ENCODE measurements around the gene TRIP10. TPM values are rescaled to one million over a fixed set of nuclear protein-coding genes. Genes with fewer than 3 reads are reported as not detected.
"Not testable (repeated sequence)": the region's sequence is repeated elsewhere in the genome, so short reads cannot be mapped to it uniquely, and the experiment has no call there.

TRIP10 gene, protein sequence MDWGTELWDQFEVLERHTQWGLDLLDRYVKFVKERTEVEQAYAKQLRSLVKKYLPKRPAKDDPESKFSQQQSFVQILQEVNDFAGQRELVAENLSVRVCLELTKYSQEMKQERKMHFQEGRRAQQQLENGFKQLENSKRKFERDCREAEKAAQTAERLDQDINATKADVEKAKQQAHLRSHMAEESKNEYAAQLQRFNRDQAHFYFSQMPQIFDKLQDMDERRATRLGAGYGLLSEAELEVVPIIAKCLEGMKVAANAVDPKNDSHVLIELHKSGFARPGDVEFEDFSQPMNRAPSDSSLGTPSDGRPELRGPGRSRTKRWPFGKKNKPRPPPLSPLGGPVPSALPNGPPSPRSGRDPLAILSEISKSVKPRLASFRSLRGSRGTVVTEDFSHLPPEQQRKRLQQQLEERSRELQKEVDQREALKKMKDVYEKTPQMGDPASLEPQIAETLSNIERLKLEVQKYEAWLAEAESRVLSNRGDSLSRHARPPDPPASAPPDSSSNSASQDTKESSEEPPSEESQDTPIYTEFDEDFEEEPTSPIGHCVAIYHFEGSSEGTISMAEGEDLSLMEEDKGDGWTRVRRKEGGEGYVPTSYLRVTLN
- 82.4 TPM for total RNA-seq

DNA sequence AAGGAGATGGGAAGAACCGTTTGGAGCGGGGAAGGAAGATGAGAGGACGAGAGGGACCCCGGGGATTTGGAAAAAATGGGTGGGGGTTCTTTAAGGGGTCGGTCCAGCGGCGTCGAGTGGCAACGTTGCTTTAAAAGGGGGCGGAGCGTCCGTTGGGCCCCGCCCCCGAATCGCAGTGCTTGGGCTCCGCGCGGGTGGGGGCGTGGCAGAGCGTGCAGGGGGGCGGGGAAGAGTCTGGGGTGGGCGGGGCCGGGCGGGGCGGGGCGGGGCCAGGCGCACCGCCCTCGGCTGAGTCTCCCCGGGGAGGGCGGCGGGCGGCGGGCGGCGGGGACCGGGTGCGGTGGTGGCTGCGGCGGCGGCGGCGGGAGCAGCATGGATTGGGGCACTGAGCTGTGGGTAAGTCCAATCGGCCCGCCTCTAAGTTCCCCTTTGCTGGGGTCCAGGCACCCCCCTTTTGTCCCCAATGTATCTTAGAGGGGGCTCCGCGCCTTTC is at the start of gene TRIP10:
Gene TRIP10 (plus strand): TSS at position 291 of the 493 bp plus-strand sequence. CDS start 82 bp downstream, at position 373.
- DNase-seq = peak; percentile 95

DNA sequence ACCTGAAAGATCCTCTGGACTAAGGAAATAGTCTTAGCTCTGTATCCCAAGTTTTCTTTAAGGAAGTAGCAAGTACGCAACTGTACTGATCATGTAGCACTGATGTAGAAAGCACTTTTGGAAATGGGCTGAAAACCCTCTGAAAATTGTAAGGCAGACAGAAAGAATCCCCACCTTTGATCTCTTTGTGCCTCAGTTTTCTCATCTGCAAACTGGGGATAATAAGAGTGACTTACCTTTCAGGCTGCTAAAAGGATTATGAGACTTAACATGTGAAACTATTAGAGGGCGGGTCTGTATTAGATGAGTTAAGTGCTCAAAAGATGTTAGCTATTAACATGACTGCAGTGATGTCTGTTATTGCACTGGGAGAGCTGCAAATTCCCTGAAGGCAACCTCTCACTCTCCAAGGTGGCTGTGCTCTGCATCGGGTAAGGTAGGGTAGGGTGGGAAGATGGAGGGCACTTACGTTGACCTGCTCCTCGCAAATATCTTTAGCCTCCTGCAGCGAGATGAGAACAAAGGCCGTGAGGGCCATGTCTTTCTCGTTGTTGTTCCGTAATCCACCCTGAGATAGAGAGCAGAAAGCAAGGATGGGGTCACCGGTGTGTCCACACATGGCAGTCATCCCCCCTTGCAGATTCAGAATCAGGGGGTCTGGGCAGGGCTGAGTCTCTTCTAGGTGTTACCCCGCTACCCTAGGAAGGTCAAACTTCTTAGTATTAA is 49.2 kb upstream of the TRIP10 start:
- DNase-seq = no peak

DNA sequence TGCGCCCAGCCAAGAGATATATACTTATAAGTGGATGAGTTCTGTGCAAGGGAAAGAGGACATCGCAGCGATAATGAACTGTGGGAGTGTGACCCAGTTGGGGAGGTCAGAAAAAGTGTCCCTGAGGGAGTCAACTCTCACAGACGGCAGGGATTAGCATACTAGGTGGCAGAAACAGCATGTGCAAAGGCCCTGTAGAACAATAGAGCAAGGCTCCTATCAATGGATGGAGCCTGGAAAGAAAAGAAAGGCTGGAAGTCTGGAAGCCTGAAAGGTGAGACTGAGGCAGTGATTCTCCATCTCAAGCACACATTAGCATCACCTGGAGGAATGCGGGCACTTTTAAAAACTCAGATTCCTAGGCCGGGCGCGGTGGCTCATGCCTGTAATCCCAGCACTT is 48.1 kb upstream of the TRIP10 start:
- DNase-seq = no peak

DNA sequence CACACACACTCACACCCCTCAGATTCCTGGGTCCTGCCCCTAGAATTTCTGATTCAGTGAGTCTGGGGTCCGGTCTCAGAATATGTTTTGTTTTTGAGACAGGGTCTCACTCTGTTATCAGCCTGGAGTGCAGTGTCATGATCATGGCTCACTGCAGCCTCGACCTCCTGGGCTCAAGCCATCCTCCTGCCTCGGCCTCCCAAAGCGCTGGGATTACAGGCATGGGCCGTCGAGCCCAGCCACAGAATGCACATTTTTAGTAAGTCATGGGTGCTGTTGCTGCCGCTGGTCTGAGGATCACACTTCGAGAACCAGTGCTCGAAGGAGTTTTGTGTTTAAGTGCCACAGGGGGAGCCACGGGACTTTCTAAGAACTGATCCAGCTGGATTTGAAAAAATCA is 47.5 kb upstream of the TRIP10 start:
- DNase-seq = no peak

DNA sequence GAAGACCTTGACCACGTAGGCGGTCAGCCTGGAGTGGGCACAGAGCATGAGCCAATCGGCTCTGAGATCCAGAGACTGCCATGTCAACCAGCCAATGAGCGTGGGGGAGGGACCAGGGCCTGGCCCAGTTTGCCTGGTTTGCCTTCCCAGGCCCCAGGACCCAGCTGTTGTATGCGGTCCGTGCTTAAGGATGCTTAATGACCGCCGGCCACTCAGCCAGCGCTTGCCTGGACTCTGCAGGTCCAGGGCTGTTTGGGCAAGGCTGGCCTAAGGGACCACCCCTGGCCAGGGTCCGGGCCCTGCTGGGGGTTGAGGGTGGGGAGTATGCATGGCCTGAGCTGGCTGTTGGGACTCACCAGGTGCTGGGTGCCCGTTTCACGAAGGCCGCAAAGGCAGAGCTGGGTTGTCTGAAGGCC is 46.4 kb upstream of the TRIP10 start:
- no peak for DNase-seq

DNA sequence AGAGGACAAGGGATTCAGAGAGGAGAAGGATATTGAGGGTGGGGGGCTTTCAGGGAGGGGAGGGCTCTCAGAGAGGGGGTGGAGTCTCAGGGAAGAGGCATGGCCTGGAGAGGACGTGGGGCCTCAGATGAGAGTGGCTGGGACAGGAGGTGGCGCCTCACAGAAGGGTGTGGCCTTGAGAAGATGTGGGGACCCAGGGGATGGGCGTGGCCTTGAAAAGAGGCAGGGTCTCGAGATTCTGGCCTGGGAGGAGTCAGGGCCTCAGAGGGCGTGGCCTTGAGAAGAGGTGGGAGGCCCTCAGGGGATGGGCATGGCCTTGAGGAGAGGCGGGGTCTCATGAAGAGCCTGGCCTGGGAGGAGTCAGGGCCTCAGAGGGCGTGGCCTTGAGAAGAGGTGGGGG is 45.8 kb upstream of the TRIP10 start:
- no peak for DNase-seq

DNA sequence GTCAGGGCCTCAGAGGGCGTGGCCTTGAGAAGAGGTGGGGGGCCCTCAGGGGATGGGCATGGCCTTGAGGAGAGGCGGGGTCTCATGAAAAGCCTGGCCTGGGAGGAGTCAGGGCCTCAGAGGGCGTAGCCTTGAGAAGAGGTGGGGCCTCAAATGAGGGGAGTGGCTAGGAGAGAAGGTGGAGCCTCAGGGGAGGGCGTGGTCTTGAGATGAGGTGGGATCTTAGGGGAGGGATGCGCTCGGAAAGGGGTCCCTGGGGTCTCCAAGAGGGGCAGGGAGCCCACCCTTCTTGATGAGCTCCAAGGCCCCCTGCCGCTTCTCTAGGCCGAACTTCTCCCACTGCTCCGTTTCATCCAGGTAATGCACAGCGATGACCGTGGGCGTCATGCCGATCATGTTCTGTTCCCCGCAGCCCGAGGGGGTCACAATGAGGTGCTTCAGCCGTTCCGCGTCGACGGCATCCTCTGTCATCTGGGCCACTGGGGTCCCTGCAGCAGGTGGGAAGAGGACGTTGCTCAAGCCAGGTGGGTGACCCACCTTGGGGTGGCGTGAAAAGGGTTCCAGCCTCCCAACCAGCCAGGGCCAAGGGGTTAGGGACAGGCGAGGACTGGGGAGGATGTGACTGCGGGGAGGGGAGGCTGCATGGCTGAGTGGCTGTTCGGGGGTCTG is 45.2 kb upstream of the TRIP10 start:
- no peak for DNase-seq

DNA sequence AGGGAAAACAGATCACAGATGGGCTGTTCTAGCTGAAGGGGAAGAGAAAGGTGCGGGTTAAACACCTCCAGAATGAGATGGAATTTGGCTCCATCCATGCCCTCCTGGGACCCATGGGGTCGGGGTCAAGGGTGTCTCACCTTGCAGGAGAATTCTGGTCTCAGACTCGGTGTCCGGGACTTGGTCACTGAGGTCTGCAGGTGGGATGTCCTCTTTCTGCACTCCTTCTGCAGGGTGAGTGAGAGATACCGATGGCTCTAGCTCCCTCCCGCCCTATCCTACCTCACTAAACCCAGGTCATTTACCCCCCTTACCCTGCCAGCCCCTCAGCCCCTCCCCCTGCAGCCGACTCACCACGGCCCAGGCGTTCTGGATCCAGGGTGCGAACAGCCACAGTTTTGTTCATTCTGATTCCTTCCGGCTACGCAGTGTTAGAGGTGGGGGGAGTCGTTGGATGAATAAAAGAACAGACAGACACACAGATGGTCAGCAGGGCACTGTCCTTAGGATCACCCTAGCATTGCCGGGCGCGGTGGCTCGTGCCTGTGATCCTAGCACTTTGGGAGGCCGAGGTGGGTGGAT is 43.1 kb upstream of the TRIP10 start:
- DNase-seq = no peak

DNA sequence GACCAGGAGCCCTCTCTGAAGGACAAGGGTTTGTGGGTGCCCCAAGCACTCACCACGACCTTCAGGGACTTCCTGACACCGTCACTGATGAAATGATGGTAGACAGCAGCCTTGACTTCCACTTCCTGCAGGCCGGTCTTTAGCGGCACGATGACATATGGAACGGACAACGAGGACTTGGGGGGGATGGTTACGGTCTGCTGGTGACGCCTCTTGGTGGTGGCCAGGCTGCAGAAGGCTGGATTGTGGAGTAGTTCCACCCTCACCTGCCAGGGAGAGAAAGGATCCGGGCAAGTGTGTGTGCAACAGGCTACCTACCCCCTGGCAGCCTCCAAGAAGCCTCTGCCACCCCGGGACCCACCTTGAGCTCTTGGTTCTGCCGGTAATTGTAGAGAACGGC is 42.2 kb upstream of the TRIP10 start:
- no peak for DNase-seq

DNA sequence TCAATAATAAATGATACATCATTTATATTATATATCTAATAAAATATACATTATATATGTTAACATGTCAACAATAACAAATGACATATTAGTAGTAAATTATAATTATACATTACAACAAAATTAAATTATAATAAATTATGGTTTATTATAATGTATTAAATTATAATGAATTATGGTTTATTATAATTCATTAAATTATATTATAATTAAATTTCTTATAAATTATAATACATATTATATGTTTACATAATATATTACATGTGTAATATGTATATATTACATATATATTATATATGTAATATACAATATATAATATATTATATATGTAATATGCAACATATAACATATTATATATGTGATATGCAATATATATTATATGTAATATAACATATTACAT is 39.5 kb upstream of the TRIP10 start:
- no peak for DNase-seq

DNA sequence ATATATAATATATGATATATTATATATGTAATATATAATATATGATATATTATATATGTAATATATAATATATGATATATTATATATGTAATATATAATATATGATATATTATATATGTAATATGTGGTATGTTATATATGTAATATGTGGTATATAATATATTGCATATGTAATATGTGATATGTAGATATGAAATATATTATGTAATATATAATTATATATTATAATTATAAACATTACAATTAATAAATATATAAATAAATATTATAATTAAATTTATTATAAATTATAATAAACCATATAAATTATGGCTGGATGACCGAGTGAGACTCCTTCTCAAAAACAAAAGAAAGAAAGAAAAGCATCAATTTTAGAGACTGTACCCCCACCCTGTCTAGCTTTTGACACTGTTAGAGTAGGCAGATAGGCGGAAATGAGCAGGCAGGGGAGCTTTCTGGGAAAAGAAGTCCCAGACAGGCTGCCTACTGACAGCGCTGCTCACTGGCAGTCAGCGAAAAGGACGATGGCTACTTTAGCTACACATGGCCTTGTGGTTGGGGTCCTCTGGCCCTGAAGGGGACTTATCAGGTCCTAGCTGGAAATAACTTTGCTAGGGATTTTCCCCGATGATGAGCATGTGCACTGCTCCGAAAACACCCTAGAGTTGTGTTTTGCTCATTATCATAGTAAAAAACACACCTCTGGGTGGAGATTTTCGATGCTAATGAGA is 38.7 kb upstream of the TRIP10 start:
- DNase-seq = no peak

DNA sequence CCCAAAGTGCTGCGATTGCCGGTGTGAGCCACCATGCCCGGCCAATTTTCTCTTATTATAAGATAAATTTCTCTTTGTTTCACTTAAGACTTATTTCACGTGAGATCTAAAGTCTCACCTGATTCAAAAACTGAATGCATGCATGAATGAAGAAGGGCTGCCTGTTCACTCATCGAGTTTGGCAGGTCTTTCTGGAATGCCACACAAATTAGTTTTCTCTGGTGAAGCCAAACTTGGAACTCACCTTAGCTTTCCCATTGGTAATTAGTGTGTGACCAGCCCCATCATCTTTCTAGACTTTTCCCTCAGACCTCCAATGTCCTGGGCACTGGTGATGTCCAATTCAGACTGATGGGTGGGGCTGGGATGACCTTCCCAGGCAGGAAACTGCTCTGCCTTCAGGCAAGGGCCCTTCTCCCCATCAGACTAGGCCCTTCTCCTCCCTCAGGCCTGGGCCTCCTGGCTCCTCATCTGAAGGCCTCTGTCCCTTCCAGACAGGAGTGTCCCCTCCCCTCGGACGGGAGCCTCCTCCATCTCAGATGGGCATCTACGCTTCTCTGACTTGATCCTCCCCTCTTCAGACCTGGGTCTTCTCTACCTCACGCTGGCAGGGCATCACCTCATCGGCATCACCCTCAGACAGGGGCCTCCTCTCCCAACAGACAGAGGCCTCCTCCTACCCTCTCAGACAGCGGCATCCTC is 33.4 kb upstream of the TRIP10 start:
- DNase-seq = no peak

DNA sequence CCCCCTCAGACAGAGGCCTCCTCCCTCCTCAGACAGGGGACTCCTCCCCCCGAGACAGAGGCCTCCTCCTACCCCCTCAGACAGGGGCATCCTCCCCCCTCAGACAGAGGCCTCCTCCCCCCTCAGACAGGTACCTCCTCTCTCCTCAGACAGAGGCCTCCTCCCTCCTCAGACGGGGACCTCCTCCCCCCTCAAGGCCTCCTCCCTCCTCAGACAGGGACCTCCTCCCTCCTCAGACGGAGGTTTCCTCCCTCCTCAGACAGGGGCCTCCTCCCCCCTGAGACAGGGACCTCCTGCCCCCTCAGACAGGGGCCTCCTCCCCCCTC is 32.9 kb upstream of the TRIP10 start:
- DNase-seq = no peak

DNA sequence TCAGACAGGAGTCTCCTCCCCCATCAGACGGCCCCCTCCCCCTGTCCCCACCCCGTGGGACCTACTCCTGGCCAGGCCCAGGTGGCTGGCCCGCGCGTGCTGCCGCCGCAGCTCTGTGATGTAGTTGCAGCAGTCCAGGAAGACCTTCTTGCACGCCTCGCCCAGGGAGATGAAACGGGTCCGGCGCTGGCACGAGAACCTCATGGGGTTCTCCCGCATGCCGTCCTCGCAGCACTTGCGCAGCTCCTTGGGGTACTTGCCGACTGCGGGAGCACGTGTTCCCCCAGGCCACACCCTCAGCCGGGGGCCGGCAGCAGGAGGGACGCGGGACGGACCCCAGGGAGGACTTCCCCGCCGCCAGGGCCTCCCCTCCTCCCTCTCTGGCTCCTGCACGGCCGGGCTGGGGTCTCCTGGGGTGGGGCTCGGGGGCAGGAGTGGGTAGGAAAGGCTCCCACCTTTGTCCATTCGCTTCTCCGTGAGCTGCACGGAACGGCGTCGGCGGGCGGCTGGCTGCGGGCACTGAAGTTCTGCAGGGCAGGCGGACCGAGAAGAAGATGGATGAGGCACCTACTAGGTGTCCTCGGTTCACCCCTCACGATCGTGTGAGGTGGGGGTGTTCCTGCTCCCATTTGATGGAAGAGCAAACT is 32.3 kb upstream of the TRIP10 start:
- no peak for DNase-seq

DNA sequence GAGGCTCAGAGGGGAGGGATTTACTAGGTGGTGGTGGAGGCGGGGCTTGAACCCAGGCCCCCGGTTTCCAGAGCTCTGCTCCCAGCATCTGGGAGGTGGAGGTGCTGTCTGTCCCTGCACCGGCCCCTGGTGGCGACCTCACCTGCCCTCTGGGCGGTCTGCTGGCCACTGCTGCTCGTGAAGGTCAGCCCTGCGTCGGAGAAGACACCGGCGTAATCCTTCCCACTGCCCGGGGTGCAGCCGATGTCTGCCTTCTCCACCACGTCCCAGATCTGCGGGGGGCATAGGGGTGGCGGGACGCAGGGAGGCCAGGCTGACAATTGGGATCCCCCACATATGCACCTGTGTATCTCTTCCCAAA is 31.8 kb upstream of the TRIP10 start:
- no peak for DNase-seq

DNA sequence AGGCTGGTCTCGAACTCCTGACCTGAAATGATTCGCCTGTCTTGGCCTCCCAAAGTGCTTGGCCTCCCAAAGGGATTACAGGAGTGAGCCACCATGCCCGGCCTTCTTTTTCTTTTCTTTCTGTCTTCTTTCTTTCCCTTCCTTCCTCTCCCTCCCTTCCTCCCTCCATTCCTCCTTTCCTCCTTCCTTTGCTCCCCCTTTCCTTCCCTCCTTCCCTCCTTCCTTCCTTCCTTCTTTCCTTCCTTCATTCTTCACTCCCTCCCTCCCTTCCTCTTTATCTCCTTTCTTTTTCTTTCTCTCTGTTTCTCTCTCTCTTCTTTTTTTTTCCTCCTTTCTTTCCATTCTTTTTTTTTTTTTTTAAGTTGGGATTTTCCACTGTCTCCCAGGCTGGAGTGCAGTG is 31.1 kb upstream of the TRIP10 start:
- DNase-seq = no peak

DNA sequence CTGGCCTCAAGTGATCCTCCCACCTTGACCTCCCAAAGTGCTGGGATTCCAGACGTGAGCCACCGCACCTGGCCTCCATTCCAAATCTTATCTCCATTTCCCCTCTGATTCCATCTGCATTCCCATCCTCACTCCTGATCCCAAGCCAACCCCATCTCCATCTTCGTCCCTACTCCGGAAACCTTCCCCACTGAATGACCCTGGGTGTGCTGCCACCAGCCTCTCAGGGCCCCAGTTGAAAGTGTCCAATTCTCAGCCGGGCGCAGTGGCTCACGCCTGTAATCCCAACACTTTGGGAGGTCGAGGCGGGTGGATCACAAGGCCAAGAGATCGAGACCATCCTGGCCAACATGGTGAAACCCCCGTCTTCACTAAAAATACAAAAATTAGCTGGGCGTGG is 30.6 kb upstream of the TRIP10 start:
- DNase-seq = not testable (repeated sequence)

DNA sequence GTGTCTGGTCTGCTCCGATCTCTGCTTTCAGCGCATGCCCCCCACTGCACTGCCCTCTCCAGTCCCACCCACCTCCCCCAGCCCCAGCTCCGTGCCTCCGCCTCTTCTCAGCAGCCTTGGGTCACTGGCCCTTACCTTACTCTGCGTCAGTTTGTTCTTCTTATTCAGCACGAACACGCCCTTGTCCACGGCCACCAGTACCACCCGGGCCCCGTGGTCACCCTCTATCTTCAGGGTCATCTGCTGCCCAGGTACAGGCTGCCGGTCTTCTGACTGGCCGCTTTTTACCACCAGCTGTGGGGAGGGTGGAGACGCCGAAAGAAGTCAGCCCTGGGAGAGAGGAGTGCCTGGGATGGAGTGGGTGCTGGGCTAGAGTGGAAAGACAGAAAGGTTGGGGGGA is 29.9 kb upstream of the TRIP10 start:
- DNase-seq = no peak

DNA sequence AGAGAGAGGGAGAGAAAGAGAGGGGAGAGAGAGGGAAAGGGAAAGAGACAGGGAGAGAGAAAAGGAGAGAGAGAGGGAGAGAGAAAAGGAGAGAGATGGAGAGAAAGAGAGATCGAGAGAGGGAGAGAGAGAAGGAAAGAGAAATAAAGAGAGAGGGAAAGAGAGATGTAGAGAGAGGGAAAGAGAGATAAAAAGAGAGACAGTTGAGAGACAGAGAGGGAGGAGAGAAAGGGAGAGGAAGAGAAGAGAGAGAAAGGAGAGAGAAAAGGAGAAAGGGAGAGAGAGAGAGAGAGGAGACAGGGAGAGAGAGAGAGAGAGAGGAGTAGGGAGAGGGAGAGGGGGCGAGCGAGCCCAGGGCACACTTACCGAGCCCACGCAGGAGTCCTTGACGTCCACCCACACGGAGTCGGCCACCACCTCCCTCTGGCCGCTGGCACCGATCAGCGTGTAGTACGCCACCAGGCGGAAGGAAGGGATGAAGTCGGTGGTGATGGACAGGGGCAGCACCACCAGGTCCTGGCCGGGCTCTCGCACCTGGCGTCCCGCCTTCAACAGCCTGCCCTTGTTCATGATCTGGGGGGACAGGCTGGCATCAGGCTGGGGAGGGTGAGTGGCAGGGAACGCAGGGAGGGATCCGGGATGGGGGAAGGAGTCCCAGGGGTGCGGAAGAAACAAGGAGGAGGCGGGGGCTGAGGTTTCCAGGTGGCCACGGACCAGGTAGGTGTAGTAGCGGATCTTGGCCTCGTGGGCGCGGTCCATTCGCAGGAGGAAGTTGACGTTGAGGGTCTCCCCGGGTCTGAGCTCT is 29.0 kb upstream of the TRIP10 start:
- no peak for DNase-seq

DNA sequence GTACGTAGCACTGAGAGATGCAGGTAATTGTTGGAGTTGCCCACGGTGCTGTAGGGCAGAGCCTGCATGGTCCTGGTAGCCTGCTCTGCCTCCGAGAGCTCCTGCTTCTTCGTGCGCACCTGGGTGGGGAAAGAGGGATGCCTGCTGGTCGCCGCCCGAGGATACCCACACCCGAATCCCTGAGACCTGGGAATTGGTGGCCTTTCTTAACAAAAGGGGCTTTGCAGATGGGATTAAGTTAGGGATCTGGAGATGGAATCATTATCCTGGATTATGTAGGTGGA is 28.5 kb upstream of the TRIP10 start:
- no peak for DNase-seq

Measured in tongue (tissue), 2 donors.